ENCODE measurements around the gene SLC12A6. TPM values are rescaled to one million over a fixed set of nuclear protein-coding genes. Genes with fewer than 3 reads are reported as not detected.

Gene SLC12A6
- total and polyA plus RNA-seq, 2 of the 13 experiments (the other 11 are each of a cell fraction or from before 2014, with no cell fraction given) = 15.2 to 30.1 TPM

DNA sequence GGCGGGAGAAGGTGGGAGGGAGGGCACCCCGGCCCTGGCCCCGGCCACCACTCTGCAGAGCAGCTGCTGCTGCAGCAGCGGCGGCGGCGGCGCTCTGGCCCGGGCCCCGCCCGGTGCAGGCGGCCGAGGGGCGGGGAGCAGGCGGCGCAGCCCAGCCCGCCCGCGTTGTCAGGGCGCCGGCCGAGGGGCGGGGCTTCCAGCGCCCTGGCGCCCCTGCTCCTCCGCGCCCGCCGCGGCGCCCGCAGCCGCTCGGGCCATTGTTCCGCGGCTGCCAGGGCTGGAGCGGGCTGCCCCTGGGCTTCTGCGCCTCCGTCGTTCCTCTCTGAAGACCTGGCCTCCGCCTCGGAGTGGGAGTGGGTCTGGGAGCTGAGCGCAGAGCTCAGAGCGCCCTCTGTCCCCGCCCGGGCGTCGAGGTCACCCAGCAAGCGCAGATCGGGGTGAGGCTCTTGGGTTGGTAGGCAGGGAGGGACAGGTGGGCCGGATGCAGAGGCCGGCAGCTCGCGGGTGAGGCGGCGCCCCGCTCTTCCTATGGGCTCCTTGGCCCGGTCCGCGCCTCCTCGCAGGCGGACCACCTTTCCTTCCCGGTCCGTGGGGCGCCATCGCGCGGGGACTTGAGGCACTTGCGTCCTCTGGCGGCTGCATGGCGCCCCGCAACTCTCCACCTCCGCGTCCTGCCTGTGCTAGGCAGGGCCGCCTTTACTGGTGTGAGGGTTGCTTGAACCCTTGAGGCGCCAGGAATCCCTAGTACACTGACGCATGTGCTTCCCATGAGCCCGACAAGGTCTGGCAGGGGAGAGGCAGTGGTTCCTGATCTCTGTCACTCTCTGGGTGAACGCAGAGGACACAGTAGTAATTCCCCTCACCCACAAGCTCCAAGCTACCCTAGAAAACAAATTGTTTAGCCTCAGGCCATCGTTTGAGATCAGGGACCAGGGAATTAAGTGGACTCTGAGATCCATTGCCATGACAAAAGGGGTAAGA is 29.8 kb upstream of the SLC12A6 start, which contains the start of gene LPCAT4 (continued):
- TF ChIP-seq, protein P1, sequence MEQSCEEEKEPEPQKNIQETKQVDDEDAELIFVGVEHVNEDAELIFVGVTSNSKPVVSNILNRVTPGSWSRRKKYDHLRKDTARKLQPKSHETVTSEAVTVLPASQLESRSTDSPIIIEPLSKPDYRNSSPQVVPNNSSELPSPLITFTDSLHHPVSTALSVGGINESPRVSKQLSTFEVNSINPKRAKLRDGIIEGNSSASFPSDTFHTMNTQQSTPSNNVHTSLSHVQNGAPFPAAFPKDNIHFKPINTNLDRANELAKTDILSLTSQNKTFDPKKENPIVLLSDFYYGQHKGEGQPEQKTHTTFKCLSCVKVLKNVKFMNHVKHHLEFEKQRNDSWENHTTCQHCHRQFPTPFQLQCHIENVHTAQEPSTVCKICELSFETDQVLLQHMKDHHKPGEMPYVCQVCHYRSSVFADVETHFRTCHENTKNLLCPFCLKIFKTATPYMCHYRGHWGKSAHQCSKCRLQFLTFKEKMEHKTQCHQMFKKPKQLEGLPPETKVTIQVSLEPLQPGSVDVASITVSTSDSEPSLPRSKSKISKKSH (CRISPR knock-in tag; IDR thresholded peaks at IDR 0.05; ENCODE audit: borderline replicate concordance) = peak; percentile 61; the same call in 1 of the 2 replicates
- no peak for TF ChIP-seq NCOA5 (CRISPR knock-in tag; IDR thresholded peaks at IDR 0.05)
- TF ChIP-seq, protein P2, sequence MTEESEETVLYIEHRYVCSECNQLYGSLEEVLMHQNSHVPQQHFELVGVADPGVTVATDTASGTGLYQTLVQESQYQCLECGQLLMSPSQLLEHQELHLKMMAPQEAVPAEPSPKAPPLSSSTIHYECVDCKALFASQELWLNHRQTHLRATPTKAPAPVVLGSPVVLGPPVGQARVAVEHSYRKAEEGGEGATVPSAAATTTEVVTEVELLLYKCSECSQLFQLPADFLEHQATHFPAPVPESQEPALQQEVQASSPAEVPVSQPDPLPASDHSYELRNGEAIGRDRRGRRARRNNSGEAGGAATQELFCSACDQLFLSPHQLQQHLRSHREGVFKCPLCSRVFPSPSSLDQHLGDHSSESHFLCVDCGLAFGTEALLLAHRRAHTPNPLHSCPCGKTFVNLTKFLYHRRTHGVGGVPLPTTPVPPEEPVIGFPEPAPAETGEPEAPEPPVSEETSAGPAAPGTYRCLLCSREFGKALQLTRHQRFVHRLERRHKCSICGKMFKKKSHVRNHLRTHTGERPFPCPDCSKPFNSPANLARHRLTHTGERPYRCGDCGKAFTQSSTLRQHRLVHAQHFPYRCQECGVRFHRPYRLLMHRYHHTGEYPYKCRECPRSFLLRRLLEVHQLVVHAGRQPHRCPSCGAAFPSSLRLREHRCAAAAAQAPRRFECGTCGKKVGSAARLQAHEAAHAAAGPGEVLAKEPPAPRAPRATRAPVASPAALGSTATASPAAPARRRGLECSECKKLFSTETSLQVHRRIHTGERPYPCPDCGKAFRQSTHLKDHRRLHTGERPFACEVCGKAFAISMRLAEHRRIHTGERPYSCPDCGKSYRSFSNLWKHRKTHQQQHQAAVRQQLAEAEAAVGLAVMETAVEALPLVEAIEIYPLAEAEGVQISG (CRISPR knock-in tag; IDR thresholded peaks at IDR 0.05) = peak; percentile 64; the same call in 1 of the 2 replicates
- TF ChIP-seq MAZ (IDR thresholded peaks at IDR 0.05; ENCODE audit: borderline replicate concordance, low read depth, low read length) = peak; percentile 33; the same call in 1 of the 2 replicates
- 0 out of 2 replicates have a peak, but pooled peaks have one; percentile 30 for TF ChIP-seq MAZ (CRISPR knock-in tag; IDR thresholded peaks at IDR 0.05; ENCODE audit: low read depth)
- TF ChIP-seq ZNF143 (CRISPR knock-in tag; IDR thresholded peaks at IDR 0.05) = no peak
- TF ChIP-seq NCOR1 (IDR thresholded peaks at IDR 0.05; ENCODE audit: borderline replicate concordance, low read length) = no peak
- 0 out of 2 replicates have a peak, but pooled peaks have one; percentile 57 for TF ChIP-seq PRMT3 (CRISPR knock-in tag; IDR thresholded peaks at IDR 0.05; ENCODE audit: borderline replicate concordance, low read depth)
- TF ChIP-seq, protein P3, sequence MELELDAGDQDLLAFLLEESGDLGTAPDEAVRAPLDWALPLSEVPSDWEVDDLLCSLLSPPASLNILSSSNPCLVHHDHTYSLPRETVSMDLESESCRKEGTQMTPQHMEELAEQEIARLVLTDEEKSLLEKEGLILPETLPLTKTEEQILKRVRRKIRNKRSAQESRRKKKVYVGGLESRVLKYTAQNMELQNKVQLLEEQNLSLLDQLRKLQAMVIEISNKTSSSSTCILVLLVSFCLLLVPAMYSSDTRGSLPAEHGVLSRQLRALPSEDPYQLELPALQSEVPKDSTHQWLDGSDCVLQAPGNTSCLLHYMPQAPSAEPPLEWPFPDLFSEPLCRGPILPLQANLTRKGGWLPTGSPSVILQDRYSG (CRISPR knock-in tag; IDR thresholded peaks at IDR 0.05) = no peak
- peak; percentile 65; the same call in 1 of the 2 replicates for TF ChIP-seq BORCS8-MEF2B (CRISPR knock-in tag; IDR thresholded peaks at IDR 0.05)
- TF ChIP-seq RAD21 (CRISPR knock-in tag; IDR thresholded peaks at IDR 0.05) = peak; percentile 84
- TF ChIP-seq, protein P4, sequence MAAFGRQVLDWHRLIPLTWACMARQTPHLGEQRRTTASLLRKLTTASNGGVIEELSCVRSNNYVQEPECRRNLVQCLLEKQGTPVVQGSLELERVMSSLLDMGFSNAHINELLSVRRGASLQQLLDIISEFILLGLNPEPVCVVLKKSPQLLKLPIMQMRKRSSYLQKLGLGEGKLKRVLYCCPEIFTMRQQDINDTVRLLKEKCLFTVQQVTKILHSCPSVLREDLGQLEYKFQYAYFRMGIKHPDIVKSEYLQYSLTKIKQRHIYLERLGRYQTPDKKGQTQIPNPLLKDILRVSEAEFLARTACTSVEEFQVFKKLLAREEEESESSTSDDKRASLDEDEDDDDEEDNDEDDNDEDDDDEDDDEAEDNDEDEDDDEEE (CRISPR knock-in tag; IDR thresholded peaks at IDR 0.05) = peak; percentile 83; the same call in 1 of the 2 replicates
- TF ChIP-seq RCOR2 (CRISPR knock-in tag; IDR thresholded peaks at IDR 0.05) = no peak
- TF ChIP-seq ZFP62 (CRISPR knock-in tag; IDR thresholded peaks at IDR 0.05) = no peak
- TF ChIP-seq ZFP90 (CRISPR knock-in tag; IDR thresholded peaks at IDR 0.05; ENCODE audit: borderline replicate concordance) = peak; percentile 77; the same call in 1 of the 2 replicates
- no peak for TF ChIP-seq FOXK2 (IDR thresholded peaks at IDR 0.05)
- TF ChIP-seq, protein P5, sequence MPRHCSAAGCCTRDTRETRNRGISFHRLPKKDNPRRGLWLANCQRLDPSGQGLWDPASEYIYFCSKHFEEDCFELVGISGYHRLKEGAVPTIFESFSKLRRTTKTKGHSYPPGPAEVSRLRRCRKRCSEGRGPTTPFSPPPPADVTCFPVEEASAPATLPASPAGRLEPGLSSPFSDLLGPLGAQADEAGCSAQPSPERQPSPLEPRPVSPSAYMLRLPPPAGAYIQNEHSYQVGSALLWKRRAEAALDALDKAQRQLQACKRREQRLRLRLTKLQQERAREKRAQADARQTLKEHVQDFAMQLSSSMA (CRISPR knock-in tag; IDR thresholded peaks at IDR 0.05) = peak; percentile 87
- no peak for TF ChIP-seq FIP1L1 (IDR thresholded peaks at IDR 0.05; ENCODE audit: borderline replicate concordance, insufficient read depth, low read depth, low read length)
- TF ChIP-seq RFXAP (CRISPR knock-in tag; IDR thresholded peaks at IDR 0.05; ENCODE audit: borderline replicate concordance) = 0 out of 2 replicates have a peak, but pooled peaks have one; percentile 16
- no peak for TF ChIP-seq ZNF367 (CRISPR knock-in tag; IDR thresholded peaks at IDR 0.05; ENCODE audit: borderline replicate concordance)

Measured in HepG2 (cell line).